GM19351 (cell line): Measurements from ENCODE around the gene PROM1.
A peak's percentile ranks its signal among the peaks of the same experiment; 100 is the strongest.

ENCODE experiments used
- ATAC-seq: cut with Tn5 transposase; IDR thresholded peaks from one replicate; pipeline ENCODE4 v1.9.1; 2021; ENCODE audit warnings: mild to moderate bottlenecking, moderate library complexity; ENCODE audit not compliant: unreplicated experiment

The PROM1 gene

DNA sequence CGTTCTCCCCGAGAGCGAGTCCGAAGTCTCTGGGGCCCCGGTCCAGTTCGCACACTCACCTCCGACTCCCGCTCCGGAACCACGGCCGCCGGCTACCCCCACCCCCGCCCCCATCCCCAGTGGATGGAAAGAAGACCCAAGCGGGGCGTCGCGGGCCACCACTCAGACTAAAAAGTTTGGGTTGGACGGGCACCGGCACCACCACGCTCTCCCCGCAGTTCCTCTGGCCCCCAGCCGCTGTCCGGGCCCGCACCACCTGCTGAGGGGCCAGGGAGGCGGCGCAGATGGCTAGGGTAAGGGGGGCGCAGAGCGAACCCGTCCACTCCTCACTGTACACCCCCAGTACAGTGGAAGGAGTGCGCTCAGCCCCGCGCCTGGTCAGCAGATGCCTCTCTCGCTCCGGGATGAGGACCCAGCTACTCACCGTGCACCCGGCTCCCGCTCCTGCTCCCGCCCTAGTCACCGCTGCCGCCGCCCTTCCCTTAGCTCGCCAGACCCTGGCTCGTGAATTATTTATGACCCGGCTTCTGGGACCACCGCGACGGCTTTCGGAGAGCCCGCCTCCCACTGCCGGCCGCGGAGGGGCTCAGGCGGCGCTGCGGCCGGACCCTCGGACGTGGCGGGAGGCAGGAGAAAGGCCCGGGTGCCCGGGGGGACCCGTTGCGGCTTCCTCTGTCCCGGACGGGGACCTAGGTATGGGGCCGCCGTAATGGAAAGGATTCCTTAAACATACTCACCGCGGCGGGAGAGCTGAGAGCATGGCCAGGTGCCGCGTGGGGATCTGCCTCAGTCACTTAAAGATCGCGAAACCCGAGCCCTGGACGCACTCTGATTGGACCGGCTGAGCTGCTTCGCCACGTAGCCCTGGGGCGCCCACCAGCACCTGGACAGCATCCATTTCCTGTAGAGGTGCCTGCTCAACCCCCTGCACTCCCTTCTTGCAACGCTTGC, at the start of gene PROM1:
PROM1 (minus strand) TSS at position 783 of the 951 bp plus-strand sequence. CDS start 8,117 bp downstream, outside the sequence.
- ATAC-seq, result no peak

GRCh38 chr4:16133406-16133805, 49.6 kb upstream of the PROM1 start:
- no peak for ATAC-seq

DNA sequence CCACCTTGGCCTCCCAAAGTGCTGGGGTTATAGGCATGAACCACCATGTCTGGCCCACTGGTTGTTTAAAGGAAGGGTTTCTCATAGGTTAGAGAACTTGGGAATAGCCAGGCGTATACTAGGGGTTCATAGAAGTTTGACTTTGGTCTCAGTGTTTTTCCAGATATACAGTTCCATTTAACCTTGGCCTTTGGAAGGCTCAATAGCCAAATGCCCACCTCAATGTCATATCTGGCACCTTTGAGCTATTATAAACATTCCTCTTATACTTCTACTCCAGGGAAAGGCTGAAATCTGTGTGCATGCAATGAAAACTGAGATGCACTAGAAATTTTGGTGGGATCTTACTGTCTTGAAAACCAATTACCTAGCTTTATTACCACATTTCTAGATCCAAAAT, 47.5 kb upstream of the PROM1 start:
- no peak for ATAC-seq

- ATAC-seq, result no peak
These were observed 45.5 kb upstream of the PROM1 start for GRCh38 chr4:16129336-16129735.

GRCh38 chr4:16126714-16127113, 42.9 kb upstream of the PROM1 start:
- ATAC-seq, result no peak

GRCh38 chr4:16125571-16126445, 42.0 kb upstream of the PROM1 start:
- no peak for ATAC-seq

DNA sequence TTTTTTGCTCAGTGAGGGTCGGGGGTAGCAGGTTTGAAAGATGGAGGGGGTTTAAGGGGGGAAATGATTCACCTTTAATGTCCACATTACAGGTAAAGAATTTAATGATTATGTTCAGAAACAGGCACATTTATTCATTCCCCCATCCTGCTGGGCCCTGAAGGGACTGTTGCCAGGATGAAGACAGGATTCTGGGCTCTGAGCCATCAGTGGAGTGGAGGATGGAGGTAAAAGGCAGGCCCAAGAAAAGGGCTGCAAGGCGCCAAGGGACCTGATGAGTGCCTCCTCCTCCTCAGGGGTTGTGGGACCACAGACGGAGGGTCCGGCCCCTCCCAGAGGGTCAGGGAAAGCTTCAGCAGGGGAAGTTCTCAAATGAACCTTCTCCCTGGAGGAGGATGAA, 40.4 kb upstream of the PROM1 start:
- ATAC-seq, result no peak

DNA sequence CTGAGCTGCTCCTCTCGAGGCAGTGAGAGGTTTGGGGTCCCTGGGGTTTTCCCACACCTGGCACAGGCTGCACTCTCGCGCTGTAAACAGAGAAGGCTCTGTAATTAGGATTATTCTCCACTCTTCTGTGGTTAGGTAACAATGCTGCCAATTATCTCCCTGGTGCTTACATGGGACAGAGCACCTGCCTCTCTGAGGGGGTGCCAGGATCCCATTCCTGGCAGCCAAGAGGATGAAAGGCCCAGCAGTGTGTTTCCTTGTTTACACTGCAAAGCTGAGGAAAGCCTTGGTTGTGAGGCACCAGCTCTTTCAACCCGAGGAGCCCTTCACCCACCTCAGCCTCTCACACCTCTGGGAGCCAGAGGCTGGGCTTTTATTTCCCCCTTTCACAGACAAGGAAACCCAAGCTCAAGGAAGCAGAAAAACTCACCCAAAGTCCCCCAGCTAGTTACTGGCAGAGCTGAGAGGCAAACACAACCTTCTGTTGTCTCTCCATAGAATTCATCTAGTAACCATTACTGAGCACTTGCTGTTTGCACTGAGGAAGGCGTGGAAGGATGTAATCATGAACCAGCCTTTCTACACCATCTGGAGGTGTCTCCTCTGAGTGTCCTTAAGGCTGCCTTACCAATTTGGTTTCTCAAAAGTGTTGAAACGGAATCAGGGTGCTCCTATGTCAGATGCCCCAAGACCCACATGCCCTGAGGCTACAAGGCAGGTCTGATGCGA, 39.7 kb upstream of the PROM1 start:
- no peak for ATAC-seq

GRCh38 chr4:16122784-16123183, 39.0 kb upstream of the PROM1 start:
- no peak for ATAC-seq

- no peak for ATAC-seq
These were observed 38.5 kb upstream of the PROM1 start for GRCh38 chr4:16122308-16122711.

- peak; percentile 63 for ATAC-seq
These were observed 36.9 kb upstream of the PROM1 start for GRCh38 chr4:16120720-16121119.

- ATAC-seq, result no peak
These were observed 36.2 kb upstream of the PROM1 start for GRCh38 chr4:16119981-16120380.

GRCh38 chr4:16118090-16118489, 34.3 kb upstream of the PROM1 start:
- ATAC-seq, result no peak

DNA sequence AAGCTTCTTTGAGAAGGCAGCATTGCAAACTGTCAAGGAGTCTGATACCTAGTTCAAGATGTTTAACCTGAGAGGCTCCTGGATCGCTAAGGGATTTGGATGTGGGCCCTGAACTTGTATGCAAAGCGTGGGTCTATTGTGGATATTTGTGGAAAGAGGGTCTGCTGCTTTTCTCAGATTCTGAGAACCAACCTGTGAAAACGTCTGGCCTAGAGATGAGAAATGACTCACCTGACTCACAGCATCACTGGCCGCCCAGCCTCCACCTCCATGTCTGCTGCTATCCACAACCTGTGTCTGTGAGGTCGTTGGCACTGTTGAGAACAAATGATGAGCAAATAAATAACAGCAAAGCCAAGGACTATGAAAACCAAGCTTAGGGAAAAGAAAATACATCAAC, 33.3 kb upstream of the PROM1 start:
- ATAC-seq, result no peak

GRCh38 chr4:16116493-16116990, 32.7 kb upstream of the PROM1 start:
- ATAC-seq, result no peak

- ATAC-seq, result no peak
These were observed 32.2 kb upstream of the PROM1 start for GRCh38 chr4:16116019-16116418.

GRCh38 chr4:16114546-16114945, 30.7 kb upstream of the PROM1 start:
- ATAC-seq, result no peak

GRCh38 chr4:16113741-16114140, 29.9 kb upstream of the PROM1 start:
- ATAC-seq, result no peak

GRCh38 chr4:16111533-16111932, 27.7 kb upstream of the PROM1 start:
- ATAC-seq, result no peak

DNA sequence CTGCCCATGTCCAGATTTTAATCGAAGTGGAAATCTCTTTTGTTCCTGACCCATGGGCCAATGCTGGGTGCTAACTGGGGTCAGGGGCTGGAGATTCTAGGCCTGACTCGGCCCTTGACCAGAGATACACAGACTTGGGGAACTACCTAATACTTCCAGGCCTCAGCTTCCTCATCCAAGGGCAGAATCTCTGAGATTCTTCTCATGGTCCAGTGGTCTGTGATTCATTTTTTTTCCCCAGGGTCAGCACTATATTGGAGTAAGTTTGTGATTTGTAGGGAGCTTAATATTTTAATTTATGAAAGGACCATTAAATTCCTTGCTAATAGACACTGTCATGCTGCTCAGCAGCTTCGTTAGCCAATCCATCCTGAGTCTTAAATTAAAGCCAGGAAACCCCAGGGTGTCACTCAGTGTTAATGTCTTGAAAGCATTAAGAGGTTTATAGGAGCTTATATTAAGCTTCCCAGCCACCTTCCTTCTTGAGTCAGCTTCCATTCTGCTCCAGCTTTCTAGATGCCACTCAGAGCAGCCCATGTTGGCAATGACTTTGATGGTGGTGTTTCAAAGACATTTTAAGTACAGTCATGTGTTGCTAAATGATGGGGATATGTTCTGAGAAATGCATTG, 27.0 kb upstream of the PROM1 start:
- ATAC-seq, result no peak
